ENCODE measurements around the gene ZNF536. TPM values are rescaled to one million over a fixed set of nuclear protein-coding genes. Genes with fewer than 3 reads are reported as not detected.

The ZNF536 gene
- total and polyA plus RNA-seq, 2 of the 4 experiments (the other 2 are of a cell fraction) = not detected

- H3K14ac ChIP-seq (replicated peaks; ENCODE audit: low read depth, low read length) = no peak overlapping the region
- H3K9ac ChIP-seq (ENCODE audit: low read depth, low read length) = no peak overlapping the region
- ATAC-seq (ENCODE audit: low read depth) (no peak), DNase-seq (no peak)
- H3K9me1 ChIP-seq (ENCODE audit: insufficient read depth, low read length) = no peaks in the 10 kb centered on the region
- no peak overlapping the region for H3K56ac ChIP-seq (ENCODE audit: extremely low read depth, insufficient read depth, low read length)
- H3K79me1 ChIP-seq (ENCODE audit: low read depth in 1 of 2, low read length in 2 of 2) = no peaks in the 10 kb centered on the region
- no peak overlapping the region for H2BK20ac ChIP-seq (ENCODE audit: low read depth, low read length)
- no peak overlapping the region for H2AK5ac ChIP-seq (ENCODE audit: low read depth, low read length)
- no TSS peak for BruUV-seq (replicated peaks)
- H2BK120ac ChIP-seq (ENCODE audit: low read depth, low read length) = no peak overlapping the region
- in situ Hi-C loops (cut with MboI; ENCODE audit: low sequenced_read_pairs) = no loop called here
- H3K27ac ChIP-seq (ENCODE audit: insufficient read depth, low read length) = no peak overlapping the region
- ChIA-PET POLR2A (ENCODE audit: unreplicated experiment) (no interaction called here), CTCF (no interaction called here)
- no peak overlapping the region for H3K4me2 ChIP-seq (ENCODE audit: low read depth, low read length)
- no peak overlapping the region for H3K18ac ChIP-seq (ENCODE audit: low read depth, low read length)
- H3K27me3 ChIP-seq (ENCODE audit: control insufficient read depth, insufficient read depth, low read length) = no peaks in the 10 kb centered on the region
- no peak overlapping the region for H3K23ac ChIP-seq (ENCODE audit: low read depth, low read length)
- no peak overlapping the region for H4K5ac ChIP-seq (ENCODE audit: low read depth, low read length)
- no peaks in the 10 kb centered on the region for H3K4me1 ChIP-seq (ENCODE audit: control insufficient read depth, insufficient read depth, low read length)
- H4K20me1 ChIP-seq (ENCODE audit: insufficient read depth, low read length) = no peaks in the 10 kb centered on the region
- H2BK15ac ChIP-seq (ENCODE audit: low read depth, low read length) = no peak overlapping the region
- TF ChIP-seq RAD21 (IDR thresholded peaks at IDR 0.05; ENCODE audit: low read length) (no peak), ELK1 (IDR thresholded peaks at IDR 0.05; ENCODE audit: borderline replicate concordance, low read depth, low read length) (no peak), POLR2A (IDR thresholded peaks at IDR 0.05; ENCODE audit: low read depth, low read length) (no peak), CTCF (conservative IDR thresholded peaks at IDR 0.05; ENCODE audit: low read depth, low read length) (no peak)
- dilution Hi-C loops (cut with HindIII; ENCODE audit: low sequenced_read_pairs, unreplicated experiment) = no loop called here
- H2AK9ac ChIP-seq (replicated peaks; ENCODE audit: low read depth, low read length, poor library complexity) = no peak overlapping the region
- H3K36me3 ChIP-seq (ENCODE audit: control insufficient read depth, insufficient read depth, low read length) = no peaks in the 10 kb centered on the region
- H2AFZ ChIP-seq (replicated peaks; ENCODE audit: low read length, poor library complexity) = no peak overlapping the region
- 55% methylated on average over 2 of the region's 6 CpGs; no CpG with 5 or more reads in 1 of the 2 experiments for WGBS, 2 experiments (ENCODE audit: extremely low coverage in 2 of 2, insufficient read length in 1 of 2)
- no peak overlapping the region for H4K91ac ChIP-seq (ENCODE audit: insufficient read depth, low read depth, low read length)
- no peak overlapping the region for H2BK5ac ChIP-seq (ENCODE audit: low read depth, low read length, poor library complexity, severe bottlenecking)
- H3K4ac ChIP-seq (ENCODE audit: low read depth, low read length) = no peak overlapping the region
- intact Hi-C loops (cut with micrococcal nuclease) = no loop called here
- peaks cover 16% of the 10 kb centered on the region for H3K9me3 ChIP-seq (ENCODE audit: control insufficient read depth, insufficient read depth, low read length)
- no peak overlapping the region for H3K4me3 ChIP-seq (ENCODE audit: insufficient read depth, low read depth, low read length)
- no peak overlapping the region for H4K8ac ChIP-seq (ENCODE audit: low read depth in 2 of 2, low read length in 2 of 2)
Measured at GRCh38 chr19:30393729-30394480, 21.7 kb downstream of the ZNF536 start.

All from IMR-90 (cell line).